ENCODE results near the gene PTCH2. TPM values are rescaled to one million over a fixed set of nuclear protein-coding genes. Genes with fewer than 3 reads are reported as not detected.

PTCH2 gene
- total RNA-seq, 1 donor from 2014 or later: not detected

GRCh38 chr1:44855742-44856141, 12.7 kb upstream of the PTCH2 start:
- DNase-seq (ENCODE audit: low read depth): no peak
- no peak for TF ChIP-seq CTCF (conservative IDR thresholded peaks at IDR 0.05; ENCODE audit: low read depth, low read length)
- H3K4me3 ChIP-seq (ENCODE audit: low read depth, low read length): no peak overlapping the region

- DNase-seq (ENCODE audit: low read depth): no peak
- no peak for TF ChIP-seq CTCF (conservative IDR thresholded peaks at IDR 0.05; ENCODE audit: low read depth, low read length)
These were observed 11.9 kb upstream of the PTCH2 start for GRCh38 chr1:44854970-44855369.

GRCh38 chr1:44853201-44853600, 10.1 kb upstream of the PTCH2 start:
- DNase-seq (ENCODE audit: low read depth): no peak
- no peak for TF ChIP-seq CTCF (conservative IDR thresholded peaks at IDR 0.05; ENCODE audit: low read depth, low read length)
- no peak overlapping the region for H3K4me3 ChIP-seq (ENCODE audit: low read depth, low read length)

More at GRCh38 chr1:44854970-44855369, 11.9 kb upstream of the PTCH2 start:
- H3K4me3 ChIP-seq (ENCODE audit: low read depth, low read length): no peak overlapping the region

GRCh38 chr1:44851308-44851707, 8.3 kb upstream of the PTCH2 start:
- H3K4me3 ChIP-seq (ENCODE audit: low read depth, low read length): no peak overlapping the region
- DNase-seq (ENCODE audit: low read depth): no peak
- no peak for TF ChIP-seq CTCF (conservative IDR thresholded peaks at IDR 0.05; ENCODE audit: low read depth, low read length)

- no peak overlapping the region for H3K4me3 ChIP-seq (ENCODE audit: low read depth, low read length)
- TF ChIP-seq CTCF (conservative IDR thresholded peaks at IDR 0.05; ENCODE audit: low read depth, low read length): no peak
- DNase-seq (ENCODE audit: low read depth): no peak
These were observed 6.6 kb upstream of the PTCH2 start for GRCh38 chr1:44849575-44850132.

GRCh38 chr1:44848456-44849181, 5.6 kb upstream of the PTCH2 start:
- DNase-seq (ENCODE audit: low read depth): no peak
- no peak for TF ChIP-seq CTCF (conservative IDR thresholded peaks at IDR 0.05; ENCODE audit: low read depth, low read length)
- no peak overlapping the region for H3K4me3 ChIP-seq (ENCODE audit: low read depth, low read length)

GRCh38 chr1:44847845-44848244, 4.8 kb upstream of the PTCH2 start:
- DNase-seq (ENCODE audit: low read depth): no peak
- no peak for TF ChIP-seq CTCF (conservative IDR thresholded peaks at IDR 0.05; ENCODE audit: low read depth, low read length)
- H3K4me3 ChIP-seq (ENCODE audit: low read depth, low read length): no peak overlapping the region
